GM12801 (cell line): ENCODE measurements around the gene ARID3A.

ENCODE experiments used
- TF ChIP-seq, protein P1 (sequence below): IDR thresholded peaks from one replicate; pipeline ENCODE4 v1.5.1; 2011; ENCODE audit warnings: control low read depth; ENCODE audit not compliant: insufficient read length; ENCODE audit errors: extremely low read depth

ARID3A gene

DNA sequence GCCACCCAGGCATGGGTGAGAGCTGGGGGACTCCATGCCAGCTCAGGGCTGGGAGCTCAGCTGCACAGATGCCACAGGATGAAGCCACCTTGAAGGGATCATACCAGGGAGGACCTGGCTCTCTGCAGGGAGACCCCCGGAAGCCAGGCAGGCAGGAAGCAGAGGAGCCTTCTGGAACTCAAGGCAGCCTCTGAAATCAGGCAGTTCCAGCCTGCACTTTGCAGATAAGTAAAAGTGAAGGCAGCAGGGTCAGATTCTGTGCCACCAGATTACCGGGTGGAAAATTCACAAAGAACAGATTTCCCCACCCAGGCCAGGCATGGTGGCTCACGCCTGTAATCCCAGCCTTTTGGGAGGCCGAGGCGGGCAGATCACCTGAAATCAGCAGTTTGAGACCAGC, 92.6 kb downstream of the ARID3A start:
- TF ChIP-seq, protein P1, sequence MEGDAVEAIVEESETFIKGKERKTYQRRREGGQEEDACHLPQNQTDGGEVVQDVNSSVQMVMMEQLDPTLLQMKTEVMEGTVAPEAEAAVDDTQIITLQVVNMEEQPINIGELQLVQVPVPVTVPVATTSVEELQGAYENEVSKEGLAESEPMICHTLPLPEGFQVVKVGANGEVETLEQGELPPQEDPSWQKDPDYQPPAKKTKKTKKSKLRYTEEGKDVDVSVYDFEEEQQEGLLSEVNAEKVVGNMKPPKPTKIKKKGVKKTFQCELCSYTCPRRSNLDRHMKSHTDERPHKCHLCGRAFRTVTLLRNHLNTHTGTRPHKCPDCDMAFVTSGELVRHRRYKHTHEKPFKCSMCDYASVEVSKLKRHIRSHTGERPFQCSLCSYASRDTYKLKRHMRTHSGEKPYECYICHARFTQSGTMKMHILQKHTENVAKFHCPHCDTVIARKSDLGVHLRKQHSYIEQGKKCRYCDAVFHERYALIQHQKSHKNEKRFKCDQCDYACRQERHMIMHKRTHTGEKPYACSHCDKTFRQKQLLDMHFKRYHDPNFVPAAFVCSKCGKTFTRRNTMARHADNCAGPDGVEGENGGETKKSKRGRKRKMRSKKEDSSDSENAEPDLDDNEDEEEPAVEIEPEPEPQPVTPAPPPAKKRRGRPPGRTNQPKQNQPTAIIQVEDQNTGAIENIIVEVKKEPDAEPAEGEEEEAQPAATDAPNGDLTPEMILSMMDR, result no peak

GRCh38 chr19:1018932-1019615, 93.2 kb downstream of the ARID3A start:
- TF ChIP-seq, protein P1, result no peak

- TF ChIP-seq, protein P1, result no peak
These were observed 93.8 kb downstream of the ARID3A start for GRCh38 chr19:1019616-1019961.

- TF ChIP-seq, protein P1, result no peak
These were observed 94.4 kb downstream of the ARID3A start for GRCh38 chr19:1019980-1020867.

DNA sequence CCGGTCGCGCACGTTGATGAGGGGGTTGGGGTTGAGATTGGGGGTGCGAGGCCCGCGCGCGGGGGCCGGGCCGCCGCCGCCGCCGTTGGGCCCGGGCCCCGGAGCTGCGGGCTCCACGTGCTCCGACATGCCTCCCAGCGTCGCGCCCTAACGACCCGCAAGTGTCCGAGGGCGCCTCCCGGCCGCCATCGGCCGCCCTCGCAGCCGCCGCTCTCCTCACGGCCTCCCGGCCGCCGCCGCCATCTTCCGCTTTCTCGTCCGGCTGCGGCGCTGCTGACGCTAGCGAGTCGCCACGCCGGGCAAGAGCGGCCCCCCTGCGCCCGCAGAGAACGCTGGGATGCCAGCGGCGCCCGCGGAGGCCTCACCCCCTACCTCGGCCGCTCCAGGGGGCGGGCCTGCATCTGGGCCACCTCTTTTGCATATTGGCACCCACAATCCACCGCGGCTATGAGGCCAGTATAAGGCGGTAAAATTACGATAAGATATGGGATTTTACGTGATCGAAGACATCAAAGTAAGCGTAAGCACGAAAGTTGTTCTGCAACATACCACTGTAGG, 95.1 kb downstream of the ARID3A start, which contains the start of gene TMEM259:
Gene TMEM259 (minus strand): TSS at position 256 of the 558 bp plus-strand sequence. CDS start 127 bp downstream, at position 129.
- TF ChIP-seq, protein P1, result no peak
